HL-60 (cell line): ENCODE results near the gene TIPARP.
A peak's percentile ranks its signal among the peaks of the same experiment; 100 is the strongest.

Experiments
- DNase-seq, 2 experiments: peaks; one replicate each; pipeline ENCODE4 v3.0.0-alpha.2; 2010 to 2020; ENCODE audit warnings: low read depth in 1 of 2, low spot score in 1 of 2
- H3K27ac ChIP-seq: fragments of 250-450 bp; sonication (Bioruptor Pico); replicated peaks from 2 replicates; pipeline ENCODE4 v1.5.1; 2020; ENCODE audit warnings: mild to moderate bottlenecking, moderate library complexity
- H3K27me3 ChIP-seq: fragments of 250-450 bp; sonication (Bioruptor Pico); 2 replicates; pipeline ENCODE4 v1.5.1; 2021; ENCODE audit warnings: mild to moderate bottlenecking, moderate library complexity; ENCODE audit not compliant: insufficient read depth, poor library complexity, severe bottlenecking
- H3K4me3 ChIP-seq: replicated peaks from 2 replicates; pipeline ENCODE4 v1.5.1; 2011; ENCODE audit warnings: mild to moderate bottlenecking, control low read depth, low read length; ENCODE audit not compliant: insufficient read depth
- CTCF ChIP-seq: IDR thresholded peaks from one replicate; pipeline ENCODE4 v1.5.1; 2011; ENCODE audit warnings: low read length, control low read depth, inconsistent platforms; ENCODE audit not compliant: insufficient read depth
- GABPA ChIP-seq: IDR thresholded peaks from 2 replicates; pipeline ENCODE4 v1.6.1; 2012; ENCODE audit warnings: low read depth
- POLR2AphosphoS5 ChIP-seq: IDR thresholded peaks from 2 replicates; pipeline ENCODE4 v1.6.1; 2012; ENCODE audit warnings: low read depth
- REST ChIP-seq: IDR thresholded peaks from 2 replicates; pipeline ENCODE4 v1.6.1; 2012; ENCODE audit warnings: low read depth; ENCODE audit not compliant: insufficient replicate concordance
- SPI1 ChIP-seq: IDR thresholded peaks from 2 replicates; pipeline ENCODE4 v1.6.1; 2012; ENCODE audit warnings: low read depth, mild to moderate bottlenecking, borderline replicate concordance

TIPARP gene

GRCh38 chr3:156665291-156665690 is 9.1 kb upstream of the TIPARP start:
- H3K27ac ChIP-seq: no peak overlapping the region
- no peak for DNase-seq
- no peaks in the 10 kb centered on the region for H3K27me3 ChIP-seq
- TF ChIP-seq POLR2AphosphoS5 (no peak), REST (no peak), CTCF (no peak)
- no peak overlapping the region for H3K4me3 ChIP-seq

GRCh38 chr3:156666073-156666472 is 8.3 kb upstream of the TIPARP start:
- H3K27me3 ChIP-seq: no peaks in the 10 kb centered on the region
- TF ChIP-seq GABPA: no peak
- no peak for TF ChIP-seq CTCF
- no peak for TF ChIP-seq REST
- no peak for TF ChIP-seq SPI1
- TF ChIP-seq POLR2AphosphoS5: no peak
- H3K27ac ChIP-seq: no peak overlapping the region
- H3K4me3 ChIP-seq: no peak overlapping the region
- DNase-seq: no peak

- peak in 1 of 2 experiments; percentile 54 for DNase-seq
- TF ChIP-seq CTCF: no peak
- TF ChIP-seq GABPA: no peak
- no peak for TF ChIP-seq REST
- TF ChIP-seq POLR2AphosphoS5: no peak
- no peak for TF ChIP-seq SPI1
- no peaks in the 10 kb centered on the region for H3K27me3 ChIP-seq
- no peak overlapping the region for H3K27ac ChIP-seq
- no peak overlapping the region for H3K4me3 ChIP-seq
Measured at GRCh38 chr3:156668073-156668763, 6.2 kb upstream of the TIPARP start.
